ENCODE data around the gene TRAP1. TPM values are rescaled to one million over a fixed set of nuclear protein-coding genes. Genes with fewer than 3 reads are reported as not detected.

Gene TRAP1
- total RNA-seq, 1 experiment from 2014 or later = 232 TPM

- Mint-ChIP-seq H3K36me3 (ENCODE audit: insufficient read depth, unreplicated experiment) (peaks cover 21% of the 10 kb centered on the region), H3K27me3 (ENCODE audit: unreplicated experiment) (no peaks in the 10 kb centered on the region), H3K4me1 (ENCODE audit: low read depth, unreplicated experiment) (peaks cover 23% of the 10 kb centered on the region), H3K27ac (ENCODE audit: unreplicated experiment) (no peak overlapping the region), H3K4me3 (ENCODE audit: low read depth, unreplicated experiment) (no peak overlapping the region), H3K9me3 (ENCODE audit: low read depth, unreplicated experiment) (no peaks in the 10 kb centered on the region)
- TF ChIP-seq CTCF (IDR thresholded peaks at IDR 0.05; ENCODE audit: unreplicated experiment) = no peak
- CTCF ChIA-PET = no interaction called here
- intact Hi-C loops (cut with micrococcal nuclease; ENCODE audit: unreplicated experiment) = no loop called here
- no TSS peak for BruUV-seq (replicated peaks)
- DNase-seq = no peak
These were observed 76.5 kb downstream of the TRAP1 start for GRCh38 chr16:3640632-3641501.

- no peak for DNase-seq
- Mint-ChIP-seq H3K9me3 (ENCODE audit: low read depth, unreplicated experiment) (no peaks in the 10 kb centered on the region), H3K27me3 (ENCODE audit: unreplicated experiment) (no peaks in the 10 kb centered on the region), H3K36me3 (ENCODE audit: insufficient read depth, unreplicated experiment) (peaks cover 14% of the 10 kb centered on the region), H3K4me1 (ENCODE audit: low read depth, unreplicated experiment) (peaks cover 16% of the 10 kb centered on the region), H3K4me3 (ENCODE audit: low read depth, unreplicated experiment) (no peak overlapping the region), H3K27ac (ENCODE audit: unreplicated experiment) (no peak overlapping the region)
- TF ChIP-seq CTCF (IDR thresholded peaks at IDR 0.05; ENCODE audit: unreplicated experiment) = no peak
- no TSS peak for BruUV-seq (replicated peaks)
- CTCF ChIA-PET = no interaction called here
- intact Hi-C loops (cut with micrococcal nuclease; ENCODE audit: unreplicated experiment) = no loop called here
These were observed 77.1 kb downstream of the TRAP1 start for GRCh38 chr16:3640207-3640606.

GRCh38 chr16:3638916-3639644 is 78.2 kb downstream of the TRAP1 start:
- TF ChIP-seq CTCF (IDR thresholded peaks at IDR 0.05; ENCODE audit: unreplicated experiment) = no peak
- no TSS peak for BruUV-seq (replicated peaks)
- H3K9me3 Mint-ChIP-seq (ENCODE audit: low read depth, unreplicated experiment) = no peaks in the 10 kb centered on the region
- peaks cover 15% of the 10 kb centered on the region for H3K4me1 Mint-ChIP-seq (ENCODE audit: low read depth, unreplicated experiment)
- no peaks in the 10 kb centered on the region for H3K27me3 Mint-ChIP-seq (ENCODE audit: unreplicated experiment)
- peaks cover 14% of the 10 kb centered on the region for H3K36me3 Mint-ChIP-seq (ENCODE audit: insufficient read depth, unreplicated experiment)
- intact Hi-C loops (cut with micrococcal nuclease; ENCODE audit: unreplicated experiment) = no loop called here
- no peak overlapping the region for H3K27ac Mint-ChIP-seq (ENCODE audit: unreplicated experiment)
- H3K4me3 Mint-ChIP-seq (ENCODE audit: low read depth, unreplicated experiment) = no peak overlapping the region
- DNase-seq = no peak
- CTCF ChIA-PET = interaction anchor here (0.6 to 1.3 kb wide), 2 partner anchors 20 kb away, joined by 3 read pairs; no protein-coding TSS in a partner anchor

- CTCF ChIA-PET = interaction anchor here (1.1 to 1.3 kb wide), 2 partner anchors 9 to 18 kb away, joined by 3 to 6 read pairs; no protein-coding TSS in a partner anchor
- DNase-seq = no peak
- peaks cover 5% of the 10 kb centered on the region for H3K4me1 Mint-ChIP-seq (ENCODE audit: low read depth, unreplicated experiment)
- peaks cover 3% of the 10 kb centered on the region for H3K36me3 Mint-ChIP-seq (ENCODE audit: insufficient read depth, unreplicated experiment)
- no peak overlapping the region for H3K4me3 Mint-ChIP-seq (ENCODE audit: low read depth, unreplicated experiment)
- H3K27ac Mint-ChIP-seq (ENCODE audit: unreplicated experiment) = no peak overlapping the region
- BruUV-seq (replicated peaks) = no TSS peak
- no peaks in the 10 kb centered on the region for H3K27me3 Mint-ChIP-seq (ENCODE audit: unreplicated experiment)
- no peak for TF ChIP-seq CTCF (IDR thresholded peaks at IDR 0.05; ENCODE audit: unreplicated experiment)
- intact Hi-C loops (cut with micrococcal nuclease; ENCODE audit: unreplicated experiment) = no loop called here
- no peaks in the 10 kb centered on the region for H3K9me3 Mint-ChIP-seq (ENCODE audit: low read depth, unreplicated experiment)
These were observed 79.9 kb downstream of the TRAP1 start for GRCh38 chr16:3637371-3637923.

Data from Calu3 (cell line).